Measurements from ENCODE around the gene MADCAM1.
"Not testable (repeated sequence)": the region's sequence is repeated elsewhere in the genome, so short reads cannot be mapped to it uniquely, and the experiment has no call there.

MADCAM1 gene

GRCh38 chr19:465056-465816 is 31.1 kb upstream of the MADCAM1 start:
- DNase-seq (ENCODE audit: low read depth in 2 of 2, low spot score in 1 of 2), result no peak

- DNase-seq (ENCODE audit: low read depth in 2 of 2, low spot score in 1 of 2), result no peak
These were observed 28.7 kb upstream of the MADCAM1 start for GRCh38 chr19:467554-467953.

GRCh38 chr19:468587-469256 is 27.6 kb upstream of the MADCAM1 start:
- no peak for DNase-seq (ENCODE audit: low read depth in 2 of 2, low spot score in 1 of 2)

GRCh38 chr19:469833-470232 is 26.5 kb upstream of the MADCAM1 start:
- no peak for DNase-seq (ENCODE audit: low read depth in 2 of 2, low spot score in 1 of 2)

GRCh38 chr19:470701-471100 is 25.6 kb upstream of the MADCAM1 start:
- DNase-seq (ENCODE audit: low read depth in 2 of 2, low spot score in 1 of 2), result no peak

GRCh38 chr19:472005-472858 is 24.1 kb upstream of the MADCAM1 start:
- no peak for DNase-seq (ENCODE audit: low read depth in 2 of 2, low spot score in 1 of 2)

- DNase-seq (ENCODE audit: low read depth in 2 of 2, low spot score in 1 of 2), result no peak
These were observed 21.9 kb upstream of the MADCAM1 start for GRCh38 chr19:474126-475078.

GRCh38 chr19:475360-475759 is 20.9 kb upstream of the MADCAM1 start:
- no peak for DNase-seq (ENCODE audit: low read depth in 2 of 2, low spot score in 1 of 2)

- DNase-seq (ENCODE audit: low read depth in 2 of 2, low spot score in 1 of 2), result no peak
These were observed 17.9 kb upstream of the MADCAM1 start for GRCh38 chr19:478236-478903.

GRCh38 chr19:478976-479375 is 17.3 kb upstream of the MADCAM1 start:
- no peak for DNase-seq (ENCODE audit: low read depth in 2 of 2, low spot score in 1 of 2)

- DNase-seq (ENCODE audit: low read depth in 2 of 2, low spot score in 1 of 2), result no peak
These were observed 16.1 kb upstream of the MADCAM1 start for GRCh38 chr19:480016-480855.

GRCh38 chr19:481100-481499 is 15.2 kb upstream of the MADCAM1 start:
- DNase-seq (ENCODE audit: low read depth in 2 of 2, low spot score in 1 of 2), result not testable (repeated sequence)

GRCh38 chr19:482186-483041 is 13.9 kb upstream of the MADCAM1 start:
- DNase-seq (ENCODE audit: low read depth in 2 of 2, low spot score in 1 of 2), result no peak

- DNase-seq (ENCODE audit: low read depth in 2 of 2, low spot score in 1 of 2), result no peak
These were observed 12.8 kb upstream of the MADCAM1 start for GRCh38 chr19:483332-484072.

- no peak for DNase-seq (ENCODE audit: low read depth in 2 of 2, low spot score in 1 of 2)
These were observed 11.8 kb upstream of the MADCAM1 start for GRCh38 chr19:484494-484893.

- DNase-seq (ENCODE audit: low read depth in 2 of 2, low spot score in 1 of 2), result no peak
These were observed 11.2 kb upstream of the MADCAM1 start for GRCh38 chr19:485077-485476.

GRCh38 chr19:485583-486236 is 10.6 kb upstream of the MADCAM1 start:
- DNase-seq (ENCODE audit: low read depth in 2 of 2, low spot score in 1 of 2), result no peak

Measured in stimulated activated CD8-positive, alpha-beta memory T cell treated with anti-CD3 and anti-CD28 coated beads, Interleukin-4, amount 100 ng/mL, for 4 hours (primary cell).